ENCODE results near the gene NDUFA11. TPM values are rescaled to one million over a fixed set of nuclear protein-coding genes. Genes with fewer than 3 reads are reported as not detected.
"Not testable (repeated sequence)": the region's sequence is repeated elsewhere in the genome, so short reads cannot be mapped to it uniquely, and the experiment has no call there.

Gene NDUFA11
- total RNA-seq, 4 donors from 2014 or later, result 80.9 to 245 (median 174) TPM

DNA sequence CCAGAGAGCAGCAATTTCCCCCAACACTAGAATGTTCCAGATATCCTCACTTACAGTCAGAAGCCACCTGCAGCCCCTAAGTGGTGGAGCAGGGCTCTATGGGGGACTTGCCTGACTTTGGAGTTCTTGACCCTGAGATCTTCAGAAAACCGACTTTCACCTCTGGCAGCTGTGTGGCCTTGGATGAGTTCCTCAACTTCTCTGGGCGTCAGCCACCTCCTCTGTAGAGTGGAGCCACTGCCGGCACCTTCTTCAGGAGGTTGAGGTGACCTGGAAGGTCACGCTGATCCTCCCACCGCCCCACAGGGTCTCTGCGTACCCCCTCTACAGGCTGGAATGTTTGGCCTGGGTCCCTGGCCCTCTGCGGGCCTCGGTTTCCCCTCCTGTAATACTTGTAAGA is 26.2 kb downstream of the NDUFA11 start:
- no peaks in the 10 kb centered on the region for H3K9me3 ChIP-seq
- no peak for DNase-seq (ENCODE audit: low spot score in 2 of 2)
- no peaks in the 10 kb centered on the region for H3K36me3 ChIP-seq
- peaks cover 9% of the 10 kb centered on the region for H3K4me1 ChIP-seq
- TF ChIP-seq, protein P1, sequence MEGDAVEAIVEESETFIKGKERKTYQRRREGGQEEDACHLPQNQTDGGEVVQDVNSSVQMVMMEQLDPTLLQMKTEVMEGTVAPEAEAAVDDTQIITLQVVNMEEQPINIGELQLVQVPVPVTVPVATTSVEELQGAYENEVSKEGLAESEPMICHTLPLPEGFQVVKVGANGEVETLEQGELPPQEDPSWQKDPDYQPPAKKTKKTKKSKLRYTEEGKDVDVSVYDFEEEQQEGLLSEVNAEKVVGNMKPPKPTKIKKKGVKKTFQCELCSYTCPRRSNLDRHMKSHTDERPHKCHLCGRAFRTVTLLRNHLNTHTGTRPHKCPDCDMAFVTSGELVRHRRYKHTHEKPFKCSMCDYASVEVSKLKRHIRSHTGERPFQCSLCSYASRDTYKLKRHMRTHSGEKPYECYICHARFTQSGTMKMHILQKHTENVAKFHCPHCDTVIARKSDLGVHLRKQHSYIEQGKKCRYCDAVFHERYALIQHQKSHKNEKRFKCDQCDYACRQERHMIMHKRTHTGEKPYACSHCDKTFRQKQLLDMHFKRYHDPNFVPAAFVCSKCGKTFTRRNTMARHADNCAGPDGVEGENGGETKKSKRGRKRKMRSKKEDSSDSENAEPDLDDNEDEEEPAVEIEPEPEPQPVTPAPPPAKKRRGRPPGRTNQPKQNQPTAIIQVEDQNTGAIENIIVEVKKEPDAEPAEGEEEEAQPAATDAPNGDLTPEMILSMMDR (IDR thresholded peaks at IDR 0.05), result no peak
- no peak for TF ChIP-seq EP300 (IDR thresholded peaks at IDR 0.05)
- no peak for TF ChIP-seq POLR2A (IDR thresholded peaks at IDR 0.05)
- no peak for TF ChIP-seq POLR2AphosphoS5 (IDR thresholded peaks at IDR 0.05)
- no peak overlapping the region for H3K4me3 ChIP-seq
- H3K27ac ChIP-seq, result no peak overlapping the region
- peaks cover 23% of the 10 kb centered on the region for H3K27me3 ChIP-seq
- 88% methylated on average over 8 of the region's 8 CpGs for WGBS

DNA sequence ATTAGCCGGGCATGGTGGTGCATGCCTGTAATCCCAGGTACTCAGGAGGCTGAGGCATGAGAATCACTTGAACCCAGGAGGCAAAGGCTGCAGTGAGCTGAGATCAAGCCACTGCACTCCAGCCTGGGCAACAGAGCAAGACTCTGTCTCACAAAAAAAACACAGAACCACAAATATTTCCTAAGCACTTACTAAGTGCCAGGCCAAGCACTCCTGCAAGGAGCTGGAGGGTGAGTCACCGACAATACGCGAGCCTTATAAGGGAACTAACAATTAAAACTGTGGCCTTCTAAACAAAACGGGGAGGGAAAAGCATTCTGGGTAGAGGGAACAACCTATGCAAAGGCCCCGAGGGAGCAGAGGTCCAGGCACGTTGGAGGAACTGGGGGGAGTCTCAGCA is 29.1 kb downstream of the NDUFA11 start:
- WGBS, result 64% methylated on average over 7 of the region's 7 CpGs

DNA sequence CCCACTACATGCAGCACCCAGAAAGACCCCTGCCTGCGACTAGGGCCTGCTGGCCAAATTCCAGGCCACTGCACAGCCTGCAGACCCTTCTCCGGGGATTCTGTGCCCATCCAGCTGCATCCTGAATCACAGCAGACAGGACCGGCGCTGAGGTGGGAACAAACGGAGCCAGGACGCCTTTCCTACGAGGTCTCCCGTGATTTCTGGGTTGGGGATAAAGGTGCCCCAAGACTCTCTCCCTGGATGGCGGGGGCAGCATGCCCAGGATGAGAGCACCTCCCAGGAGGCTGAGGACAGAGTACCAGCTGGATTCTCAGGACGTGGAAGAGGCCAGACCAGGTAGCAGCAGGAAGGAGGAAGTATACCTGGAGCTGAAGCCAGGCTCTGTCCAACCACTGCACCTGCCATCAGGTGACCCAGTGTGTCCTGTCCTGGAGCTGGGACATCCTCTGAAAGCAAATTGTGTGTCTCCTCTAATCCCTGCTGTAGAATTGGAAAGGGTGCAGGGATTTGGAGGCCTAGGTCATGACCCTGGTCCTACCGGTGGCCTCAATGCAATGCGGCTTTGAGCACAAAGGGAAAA is 29.9 kb downstream of the NDUFA11 start:
- Histone ChIP-seq H3K9me3 (no peaks in the 10 kb centered on the region), H3K36me3 (no peaks in the 10 kb centered on the region), H3K27ac (no peak overlapping the region), H3K27me3 (peaks cover under 1% of the 10 kb centered on the region), H3K4me1 (no peaks in the 10 kb centered on the region), H3K4me3 (no peak overlapping the region)
- TF ChIP-seq, protein P1 (IDR thresholded peaks at IDR 0.05), result no peak
- TF ChIP-seq POLR2AphosphoS5 (IDR thresholded peaks at IDR 0.05), result no peak
- no peak for TF ChIP-seq EP300 (IDR thresholded peaks at IDR 0.05)
- no peak for TF ChIP-seq POLR2A (IDR thresholded peaks at IDR 0.05)
- WGBS, result 94% methylated on average over 12 of the region's 12 CpGs
- DNase-seq (ENCODE audit: low spot score in 2 of 2), result no peak

More for the DNA sequence above, 29.1 kb downstream of the NDUFA11 start:
- H3K4me3 ChIP-seq; H3K27ac ChIP-seq; H3K36me3 ChIP-seq; DNase-seq (ENCODE audit: low spot score in 2 of 2); H3K4me1 ChIP-seq; H3K27me3 ChIP-seq; H3K9me3 ChIP-seq: not testable (repeated sequence)

DNA sequence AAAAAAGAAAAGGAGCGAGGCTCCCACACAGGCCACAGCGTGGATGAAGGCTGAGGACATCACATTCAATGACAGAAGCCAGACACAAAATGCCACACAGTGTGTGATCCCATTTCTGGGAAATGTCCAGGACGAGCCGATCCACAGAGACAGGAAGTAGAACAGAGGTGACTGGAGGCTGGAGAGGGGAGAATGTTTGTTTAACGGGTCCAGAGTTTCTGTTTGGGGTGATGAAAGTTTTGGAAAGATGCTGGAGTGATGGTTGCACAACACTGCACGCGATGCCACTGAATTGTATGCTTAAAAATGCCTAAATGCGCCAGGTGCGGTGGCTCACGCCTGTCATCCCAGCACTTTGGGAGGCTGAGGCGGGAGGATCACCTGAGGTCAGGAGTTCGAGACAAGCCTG is 32.6 kb downstream of the NDUFA11 start:
- H3K9me3 ChIP-seq, result no peaks in the 10 kb centered on the region
- H3K36me3 ChIP-seq, result no peaks in the 10 kb centered on the region
- WGBS, result 77% methylated on average over 12 of the region's 12 CpGs
- no peak for DNase-seq (ENCODE audit: low spot score in 2 of 2)
- no peaks in the 10 kb centered on the region for H3K27me3 ChIP-seq
- H3K4me3 ChIP-seq, result no peak overlapping the region
- H3K4me1 ChIP-seq, result no peaks in the 10 kb centered on the region
- TF ChIP-seq POLR2A (IDR thresholded peaks at IDR 0.05) (no peak), POLR2AphosphoS5 (IDR thresholded peaks at IDR 0.05) (no peak), EP300 (IDR thresholded peaks at IDR 0.05) (no peak)
- TF ChIP-seq, protein P1 (IDR thresholded peaks at IDR 0.05), result no peak
- H3K27ac ChIP-seq, result no peak overlapping the region

DNA sequence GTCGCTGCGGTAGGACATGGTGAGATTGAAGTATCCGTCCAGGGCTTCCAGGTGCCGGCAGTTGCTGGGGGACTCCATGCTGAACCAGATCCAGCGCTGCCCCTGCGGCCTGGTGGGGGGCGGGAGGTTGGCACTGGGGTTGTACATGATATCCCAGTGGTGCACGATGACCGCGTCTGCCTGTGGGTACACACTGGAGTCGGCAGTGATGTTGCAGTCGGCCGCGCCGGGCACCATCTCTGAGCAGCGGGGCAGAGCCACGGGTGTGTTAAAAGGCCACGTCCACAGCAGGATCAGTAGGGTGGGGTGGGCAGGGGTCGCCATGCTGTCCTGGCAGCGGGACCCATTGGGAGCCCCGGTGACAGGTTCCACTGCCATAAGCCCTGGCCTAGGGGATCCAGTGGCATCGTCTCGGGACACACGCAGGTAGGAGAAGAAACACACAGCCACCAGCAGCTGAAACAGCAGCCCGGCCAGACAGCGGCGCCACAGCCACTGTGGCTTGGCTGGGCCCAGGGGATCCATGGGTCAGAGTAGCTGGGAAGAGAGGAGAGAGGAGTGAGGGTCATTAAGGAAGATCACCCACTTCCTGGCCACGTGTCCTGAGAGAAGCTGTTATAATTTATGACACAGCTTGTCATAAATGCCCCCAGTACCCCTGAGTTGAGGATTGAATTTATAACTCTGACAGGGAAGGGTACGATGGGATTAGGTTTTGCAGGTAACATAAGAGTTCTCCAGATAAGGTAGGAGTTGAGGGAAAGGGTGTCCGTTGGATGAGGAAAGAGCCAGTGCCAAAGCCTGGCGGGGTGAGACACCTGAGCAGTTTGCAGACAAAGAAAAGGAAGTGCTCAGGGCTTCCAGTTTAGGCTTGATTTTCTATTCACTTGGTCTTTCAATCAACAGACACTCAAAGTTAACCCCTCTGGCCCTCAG is 36.1 kb downstream of the NDUFA11 start:
- DNase-seq (ENCODE audit: low spot score in 2 of 2), result no peak
- H3K4me1 ChIP-seq, result no peaks in the 10 kb centered on the region
- H3K27me3 ChIP-seq, result peaks cover 5% of the 10 kb centered on the region
- no peaks in the 10 kb centered on the region for H3K36me3 ChIP-seq
- TF ChIP-seq, protein P1 (IDR thresholded peaks at IDR 0.05), result no peak
- TF ChIP-seq POLR2A (IDR thresholded peaks at IDR 0.05) (no peak), EP300 (IDR thresholded peaks at IDR 0.05) (no peak), POLR2AphosphoS5 (IDR thresholded peaks at IDR 0.05) (no peak)
- H3K27ac ChIP-seq, result no peak overlapping the region
- WGBS, result 70% methylated on average over 11 of the region's 31 CpGs
- no peak overlapping the region for H3K4me3 ChIP-seq
- no peaks in the 10 kb centered on the region for H3K9me3 ChIP-seq

Measured in suprapubic skin (tissue), 4 donors.